ENCODE results near the gene MSANTD2.

MSANTD2 gene

DNA sequence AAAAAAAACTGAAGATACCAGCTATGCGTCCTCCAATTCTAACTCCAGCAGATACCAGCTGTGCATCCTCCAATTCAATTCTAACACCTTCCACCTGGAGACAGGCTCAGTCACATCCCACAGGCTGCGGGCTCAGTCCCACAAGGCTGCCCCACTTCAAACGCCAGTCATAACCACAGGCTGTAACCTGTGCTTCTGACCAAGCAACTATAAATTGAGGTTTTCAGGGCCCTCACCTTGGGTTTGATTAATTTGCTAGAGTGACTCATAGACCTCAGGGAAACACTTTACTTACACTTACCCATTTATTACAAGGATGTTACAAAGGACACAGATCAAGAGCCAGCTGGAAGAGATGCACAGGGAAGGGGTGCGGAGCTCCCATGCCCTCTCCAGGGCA lies 32.4 kb upstream of the MSANTD2 start:
- H3K4me3 ChIP-seq (ENCODE audit: low read depth, low read length) = no peak overlapping the region
- TF ChIP-seq, protein P1, sequence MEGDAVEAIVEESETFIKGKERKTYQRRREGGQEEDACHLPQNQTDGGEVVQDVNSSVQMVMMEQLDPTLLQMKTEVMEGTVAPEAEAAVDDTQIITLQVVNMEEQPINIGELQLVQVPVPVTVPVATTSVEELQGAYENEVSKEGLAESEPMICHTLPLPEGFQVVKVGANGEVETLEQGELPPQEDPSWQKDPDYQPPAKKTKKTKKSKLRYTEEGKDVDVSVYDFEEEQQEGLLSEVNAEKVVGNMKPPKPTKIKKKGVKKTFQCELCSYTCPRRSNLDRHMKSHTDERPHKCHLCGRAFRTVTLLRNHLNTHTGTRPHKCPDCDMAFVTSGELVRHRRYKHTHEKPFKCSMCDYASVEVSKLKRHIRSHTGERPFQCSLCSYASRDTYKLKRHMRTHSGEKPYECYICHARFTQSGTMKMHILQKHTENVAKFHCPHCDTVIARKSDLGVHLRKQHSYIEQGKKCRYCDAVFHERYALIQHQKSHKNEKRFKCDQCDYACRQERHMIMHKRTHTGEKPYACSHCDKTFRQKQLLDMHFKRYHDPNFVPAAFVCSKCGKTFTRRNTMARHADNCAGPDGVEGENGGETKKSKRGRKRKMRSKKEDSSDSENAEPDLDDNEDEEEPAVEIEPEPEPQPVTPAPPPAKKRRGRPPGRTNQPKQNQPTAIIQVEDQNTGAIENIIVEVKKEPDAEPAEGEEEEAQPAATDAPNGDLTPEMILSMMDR (IDR thresholded peaks at IDR 0.05; ENCODE audit: low read depth, low read length) = no peak

DNA sequence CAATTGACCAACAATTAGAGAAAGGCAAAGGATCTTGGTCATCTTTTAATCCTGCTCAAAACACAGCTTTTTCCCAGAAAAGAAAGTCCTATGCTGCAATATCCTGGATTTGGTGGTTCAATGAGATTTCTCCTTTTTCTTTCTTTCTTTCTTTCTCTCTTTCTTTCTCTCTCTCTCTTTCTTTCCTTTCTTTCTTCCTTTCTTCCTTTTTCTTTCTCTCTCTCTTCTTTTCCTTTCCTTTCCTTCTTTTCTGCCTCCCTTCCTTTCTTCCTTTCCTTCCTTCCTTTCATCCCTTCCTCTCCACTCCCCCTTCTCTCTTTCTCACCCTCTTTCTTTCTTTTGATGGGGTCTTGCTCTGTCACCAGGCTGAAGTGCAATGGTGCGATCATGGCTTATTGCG lies 31.7 kb upstream of the MSANTD2 start:
- no peak overlapping the region for H3K4me3 ChIP-seq (ENCODE audit: low read depth, low read length)
- TF ChIP-seq, protein P1 (IDR thresholded peaks at IDR 0.05; ENCODE audit: low read depth, low read length) = no peak

GRCh38 chr11:124830749-124831148 lies 30.5 kb upstream of the MSANTD2 start:
- no peak overlapping the region for H3K4me3 ChIP-seq (ENCODE audit: low read depth, low read length)
- TF ChIP-seq, protein P1 (IDR thresholded peaks at IDR 0.05; ENCODE audit: low read depth, low read length) = no peak

GRCh38 chr11:124829986-124830385 lies 29.8 kb upstream of the MSANTD2 start:
- TF ChIP-seq, protein P1 (IDR thresholded peaks at IDR 0.05; ENCODE audit: low read depth, low read length) = no peak
- H3K4me3 ChIP-seq (ENCODE audit: low read depth, low read length) = no peak overlapping the region

DNA sequence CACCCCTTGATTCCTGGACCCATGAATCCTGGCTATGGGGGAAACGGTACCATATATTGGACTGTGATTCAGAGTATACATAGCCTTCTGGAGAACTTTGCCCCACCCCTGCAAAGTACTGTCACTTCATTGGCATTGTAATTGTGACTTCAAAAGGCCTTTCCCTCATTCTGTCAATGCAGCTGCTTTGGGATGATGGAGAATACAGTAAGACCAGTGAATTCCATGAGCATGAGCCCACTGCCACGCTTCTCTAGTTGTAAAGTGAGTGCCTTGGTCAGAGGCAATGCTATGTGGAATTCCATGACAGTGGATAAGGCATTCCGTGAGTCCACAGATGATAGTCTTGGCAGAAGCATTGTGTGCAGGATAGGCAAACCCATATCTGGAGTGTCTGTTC lies 25.7 kb upstream of the MSANTD2 start:
- TF ChIP-seq, protein P1 (IDR thresholded peaks at IDR 0.05; ENCODE audit: low read depth, low read length) = no peak

DNA sequence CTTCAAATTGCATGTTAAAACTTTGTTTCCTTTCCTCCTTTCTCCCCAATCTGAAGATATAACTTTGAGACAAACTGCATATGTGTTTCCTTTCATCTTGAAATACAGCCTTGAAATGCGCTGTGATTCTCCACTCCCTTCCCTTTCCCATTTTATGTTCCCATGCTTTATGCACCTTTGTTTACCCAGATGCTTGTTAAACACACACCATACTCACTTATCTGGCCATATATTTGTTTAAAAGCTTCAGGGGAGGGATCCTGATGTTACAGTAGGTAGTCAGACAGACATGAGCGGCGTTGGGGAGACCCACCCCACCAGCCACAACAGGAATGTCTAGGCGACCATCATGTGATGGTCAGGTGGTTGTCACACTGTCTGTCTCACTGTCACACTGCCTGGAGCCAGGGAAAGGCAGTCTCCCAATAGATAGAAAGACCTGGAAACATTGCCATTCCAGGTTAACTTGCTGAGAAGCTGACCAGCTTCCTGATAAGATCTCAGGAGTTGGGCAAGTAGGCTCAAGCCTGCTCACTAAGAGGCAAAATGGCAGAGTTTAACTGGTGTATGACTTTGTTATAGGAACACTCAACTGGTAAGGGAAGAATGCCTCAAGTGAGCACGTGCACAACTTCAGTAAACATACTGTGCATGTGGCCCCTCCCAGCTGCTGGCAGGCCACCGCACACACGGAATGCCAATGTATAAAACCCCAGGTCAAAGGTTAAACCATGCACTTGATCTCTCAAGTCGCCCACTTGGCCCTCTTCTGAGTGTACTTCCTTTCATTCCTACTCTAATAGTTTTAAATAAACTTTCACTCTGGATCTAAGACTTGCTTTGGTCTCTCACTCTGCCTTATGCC lies 23.5 kb upstream of the MSANTD2 start:
- TF ChIP-seq, protein P1 (IDR thresholded peaks at IDR 0.05; ENCODE audit: low read depth, low read length) = no peak
- H3K4me3 ChIP-seq (ENCODE audit: low read depth, low read length) = no peak overlapping the region

More for the DNA sequence above, 25.7 kb upstream of the MSANTD2 start:
- H3K4me3 ChIP-seq (ENCODE audit: low read depth, low read length) = no peak overlapping the region

DNA sequence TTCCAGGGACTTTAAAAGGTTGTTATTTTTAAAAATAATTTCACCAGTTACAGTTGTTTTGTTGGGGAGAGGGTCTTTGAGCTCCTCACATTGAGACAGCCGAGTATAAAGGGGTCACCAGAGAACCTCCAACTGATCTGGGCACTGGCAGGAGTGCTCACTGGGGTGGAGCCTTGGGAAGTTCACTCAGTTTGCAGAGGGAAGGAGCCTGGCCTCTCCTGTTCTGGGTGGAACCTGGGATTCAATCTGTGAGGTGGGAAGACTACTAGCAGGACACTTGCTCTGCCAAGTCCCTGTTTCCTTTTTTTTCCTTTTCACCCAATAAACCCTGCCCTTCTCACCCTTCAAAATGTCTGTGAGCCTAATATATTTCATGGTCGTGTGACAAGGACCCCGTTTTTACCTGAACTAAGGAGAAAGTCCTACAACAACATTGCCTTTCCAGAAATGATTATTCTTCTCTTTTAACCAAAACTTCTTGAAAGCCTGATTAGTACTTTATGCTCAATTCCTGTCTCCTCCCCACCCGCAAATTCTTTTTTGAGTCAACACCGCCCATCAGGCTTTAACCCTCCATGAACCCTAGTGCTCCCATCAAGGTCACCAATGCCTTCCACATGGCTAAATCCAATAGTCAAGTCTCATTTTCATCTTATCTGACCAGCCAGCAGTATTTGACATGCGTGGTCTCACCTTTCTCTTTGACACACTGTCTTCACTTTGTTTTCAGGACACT lies 22.0 kb upstream of the MSANTD2 start:
- TF ChIP-seq, protein P1 (IDR thresholded peaks at IDR 0.05; ENCODE audit: low read depth, low read length) = no peak
- H3K4me3 ChIP-seq (ENCODE audit: low read depth, low read length) = no peak overlapping the region

Measured in WI38 (cell line).